H9 (cell line): ENCODE measurements around the gene IKBKG. TPM values are rescaled to one million over a fixed set of nuclear protein-coding genes. Genes with fewer than 3 reads are reported as not detected.
"Not testable (repeated sequence)": the region's sequence is repeated elsewhere in the genome, so short reads cannot be mapped to it uniquely, and the experiment has no call there.

Experiments
- DNase-seq: peaks from one replicate; pipeline ENCODE4 v3.0.0-alpha.2; 2017
- H2AFZ ChIP-seq: one replicate; pipeline ENCODE4 v1.6.1; 2013; ENCODE audit warnings: mild to moderate bottlenecking, low read length, control low read depth, moderate library complexity
- H2AK5ac ChIP-seq: 2 replicates; pipeline ENCODE4 v1.6.1; 2013; ENCODE audit warnings: low read length, control low read depth, mixed read lengths; ENCODE audit not compliant: insufficient read length
- H2BK120ac ChIP-seq: one replicate; pipeline ENCODE4 v1.6.1; 2013; ENCODE audit warnings: low read depth, mild to moderate bottlenecking, low read length, control low read depth, inconsistent platforms; ENCODE audit not compliant: poor library complexity, severe bottlenecking
- H2BK12ac ChIP-seq: 2 replicates; pipeline ENCODE4 v1.6.1; 2013; ENCODE audit warnings: low read length, control low read depth, mixed read lengths, low read depth; ENCODE audit not compliant: insufficient read length
- H2BK15ac ChIP-seq: 2 replicates; pipeline ENCODE4 v1.6.1; 2013; ENCODE audit warnings: low read depth, low read length, control low read depth
- H2BK20ac ChIP-seq: one replicate; pipeline ENCODE4 v1.6.1; 2013; ENCODE audit warnings: low read depth, mild to moderate bottlenecking, low read length, control low read depth, inconsistent platforms; ENCODE audit not compliant: poor library complexity, severe bottlenecking
- H2BK5ac ChIP-seq: 2 replicates; pipeline ENCODE4 v1.6.1; 2013; ENCODE audit warnings: low read length, control low read depth, mixed read lengths; ENCODE audit not compliant: insufficient read length
- H3K14ac ChIP-seq: 2 replicates; pipeline ENCODE4 v1.6.1; 2013; ENCODE audit warnings: low read length, control low read depth; ENCODE audit not compliant: insufficient read depth
- H3K18ac ChIP-seq: 2 replicates; pipeline ENCODE4 v1.6.1; 2013; ENCODE audit warnings: low read depth, mild to moderate bottlenecking, mixed read lengths, low read length, control low read depth; ENCODE audit not compliant: insufficient read length
- H3K23ac ChIP-seq: 2 replicates; pipeline ENCODE4 v1.6.1; 2013; ENCODE audit warnings: low read length, control low read depth, mixed read lengths, low read depth; ENCODE audit not compliant: insufficient read length
- H3K23me2 ChIP-seq: 2 replicates; pipeline ENCODE4 v1.6.1; 2013; ENCODE audit warnings: low read depth, mild to moderate bottlenecking, mixed read lengths, low read length, control low read depth; ENCODE audit not compliant: insufficient read length, poor library complexity, severe bottlenecking
- H3K27ac ChIP-seq: 2 replicates; pipeline ENCODE4 v1.5.1; 2013; ENCODE audit warnings: low read length, control low read depth, mixed read lengths, low read depth; ENCODE audit not compliant: insufficient read length
- H3K27me3 ChIP-seq: 2 replicates; pipeline ENCODE4 v1.6.1; 2013; ENCODE audit warnings: low read length, control low read depth, inconsistent platforms; ENCODE audit not compliant: insufficient read depth
- H3K4ac ChIP-seq: 2 replicates; pipeline ENCODE4 v1.6.1; 2013; ENCODE audit warnings: low read depth, mild to moderate bottlenecking, control low read depth, inconsistent platforms, low read length, moderate library complexity
- H3K4me1 ChIP-seq: 2 replicates; pipeline ENCODE4 v1.6.1; 2013; ENCODE audit warnings: low read length, control low read depth, inconsistent platforms; ENCODE audit not compliant: insufficient read depth
- H3K4me2 ChIP-seq: 2 replicates; pipeline ENCODE4 v1.6.1; 2013; ENCODE audit warnings: low read length, control low read depth, mixed read lengths; ENCODE audit not compliant: insufficient read length, insufficient read depth
- H3K56ac ChIP-seq: 2 replicates; pipeline ENCODE4 v1.6.1; 2013; ENCODE audit warnings: low read depth, mild to moderate bottlenecking, mixed read lengths, low read length, control low read depth; ENCODE audit not compliant: insufficient read length
- H3K79me1 ChIP-seq: 2 replicates; pipeline ENCODE4 v1.6.1; 2013; ENCODE audit warnings: low read depth, mild to moderate bottlenecking, moderate library complexity, low read length, control low read depth, inconsistent platforms; ENCODE audit not compliant: insufficient read depth, poor library complexity, severe bottlenecking
- H3K79me2 ChIP-seq: 2 replicates; pipeline ENCODE4 v1.6.1; 2013; ENCODE audit warnings: low read length, control low read depth, inconsistent platforms; ENCODE audit not compliant: insufficient read depth
- H3K9ac ChIP-seq: 2 replicates; pipeline ENCODE4 v1.6.1; 2013; ENCODE audit warnings: low read length, control low read depth, mixed read lengths; ENCODE audit not compliant: insufficient read length; ENCODE audit errors: extremely low read depth
- H3K9me3 ChIP-seq: one replicate; pipeline ENCODE4 v1.6.1; 2013; ENCODE audit warnings: low read depth, low read length, inconsistent platforms; ENCODE audit not compliant: control insufficient read depth
- H3T11ph ChIP-seq: one replicate; pipeline ENCODE4 v1.6.1; 2013; ENCODE audit warnings: mild to moderate bottlenecking, low read length, control low read depth, inconsistent platforms
- H4K20me1 ChIP-seq: one replicate; pipeline ENCODE4 v1.6.1; 2013; ENCODE audit not compliant: control insufficient read depth, insufficient read length, insufficient read depth
- H4K5ac ChIP-seq: 2 replicates; pipeline ENCODE4 v1.6.1; 2013; ENCODE audit warnings: low read depth, mild to moderate bottlenecking, mixed read lengths, low read length, control low read depth; ENCODE audit not compliant: insufficient read length
- H4K8ac ChIP-seq: replicated peaks from 2 replicates; pipeline ENCODE4 v1.6.1; 2013; ENCODE audit warnings: low read length, control low read depth, mixed read lengths, low read depth; ENCODE audit not compliant: insufficient read length
- H4K91ac ChIP-seq: 2 replicates; pipeline ENCODE4 v1.6.1; 2013; ENCODE audit warnings: low read depth, mild to moderate bottlenecking, moderate library complexity, mixed read lengths, low read length, control low read depth; ENCODE audit not compliant: insufficient read length
- H3K27ac Mint-ChIP-seq, 3 experiments: 2 replicates in 2 of 3; 3 replicates in 1 of 3; pipeline ENCODE4 v1.8.0; 2020 to 2021; ENCODE audit warnings: mixed read lengths in 3 of 3, mild to moderate bottlenecking in 1 of 3, moderate library complexity in 1 of 3
- H3K27me3 Mint-ChIP-seq: 2 replicates; pipeline ENCODE4 v1.8.0; 2021; ENCODE audit warnings: low read depth, mild to moderate bottlenecking, moderate library complexity, mixed read lengths
- H3K36me3 Mint-ChIP-seq, 3 experiments: 2 replicates in 2 of 3; 3 replicates in 1 of 3; pipeline ENCODE4 v1.8.0; 2020 to 2021; ENCODE audit warnings: low read depth in 3 of 3, mixed read lengths in 3 of 3; ENCODE audit not compliant: insufficient read depth in 1 of 3
- H3K4me1 Mint-ChIP-seq, 2 experiments: 2 replicates each; pipeline ENCODE4 v1.8.0; 2020; ENCODE audit warnings: mixed read lengths in 2 of 2
- H3K4me3 Mint-ChIP-seq, 2 experiments: 2 replicates in 1 of 2; 3 replicates in 1 of 2; pipeline ENCODE4 v1.8.0; 2020 to 2021; ENCODE audit warnings: mild to moderate bottlenecking in 2 of 2, mixed read lengths in 2 of 2, moderate library complexity in 1 of 2
- H3K9me3 Mint-ChIP-seq, 2 experiments: 2 replicates in 1 of 2; 3 replicates in 1 of 2; pipeline ENCODE4 v1.8.0; 2020; ENCODE audit warnings: mild to moderate bottlenecking in 2 of 2, mixed read lengths in 2 of 2, moderate library complexity in 1 of 2
- WGBS: extraction: QIAGEN DNeasy Blood & Tissue Kit; methylation state at CpG from one replicate; pipeline ENCODE4 v1.1.7; 2013; ENCODE audit warnings: missing lambda C conversion rate, low lambda C conversion rate, mixed read lengths; ENCODE audit not compliant: insufficient read length; ENCODE audit errors: extremely low coverage; 5-methylcytosine and 5-hydroxymethylcytosine counted together
- total RNA-seq: library from RNA; stranded (reverse); gene quantifications from 2 replicates; pipeline ENCODE4 v1.2.1, GENCODE V29; 2021

The IKBKG gene
- total RNA-seq, 1 experiment from 2014 or later = 17.8 TPM

- not testable (repeated sequence) for H3K4me1 ChIP-seq, H3K4me3 Mint-ChIP-seq, H2BK5ac ChIP-seq, H3K27ac Mint-ChIP-seq, H3K27me3 ChIP-seq, H2AFZ ChIP-seq, H2BK12ac ChIP-seq, H3K9me3 ChIP-seq, H3K27ac ChIP-seq, DNase-seq, H3K4ac ChIP-seq, H3K23me2 ChIP-seq, H3K27me3 Mint-ChIP-seq, H3K23ac ChIP-seq, H2BK20ac ChIP-seq, H3K14ac ChIP-seq, H3K18ac ChIP-seq, H2AK5ac ChIP-seq, H4K91ac ChIP-seq, H2BK15ac ChIP-seq, H3T11ph ChIP-seq, H2BK120ac ChIP-seq, H3K9me3 Mint-ChIP-seq, H3K4me2 ChIP-seq, H3K9ac ChIP-seq, H4K8ac ChIP-seq, H3K36me3 Mint-ChIP-seq, H3K56ac ChIP-seq, H4K5ac ChIP-seq, H4K20me1 ChIP-seq, H3K79me2 ChIP-seq, H3K4me1 Mint-ChIP-seq, H3K79me1 ChIP-seq
- WGBS = no CpG with 5 or more reads among the region's 5 CpGs
Observed at GRCh38 chrX:154575076-154575475, 27.7 kb downstream of the IKBKG start.

GRCh38 chrX:154582994-154583393 is 35.6 kb downstream of the IKBKG start:
- H3K36me3 Mint-ChIP-seq, H3K9ac ChIP-seq, H3K23me2 ChIP-seq, H2AK5ac ChIP-seq, H3K14ac ChIP-seq, H3K4ac ChIP-seq, H4K91ac ChIP-seq, H3K79me1 ChIP-seq, H3K4me2 ChIP-seq, H2AFZ ChIP-seq, H3K27ac ChIP-seq, H2BK15ac ChIP-seq, H3K23ac ChIP-seq, H3K4me1 Mint-ChIP-seq, H3K79me2 ChIP-seq, H4K5ac ChIP-seq, H3K27me3 Mint-ChIP-seq, H3K4me1 ChIP-seq, H3K27ac Mint-ChIP-seq, H3K9me3 Mint-ChIP-seq, H2BK120ac ChIP-seq, H3K4me3 Mint-ChIP-seq, H4K8ac ChIP-seq, H3K18ac ChIP-seq, H2BK20ac ChIP-seq, H3T11ph ChIP-seq, H2BK5ac ChIP-seq, H3K27me3 ChIP-seq, H3K56ac ChIP-seq, H3K9me3 ChIP-seq, DNase-seq, H4K20me1 ChIP-seq, H2BK12ac ChIP-seq: not testable (repeated sequence)
- WGBS = no CpG with 5 or more reads among the region's 8 CpGs
